ENCODE measurements around the gene DEFB124. TPM values are rescaled to one million over a fixed set of nuclear protein-coding genes. Genes with fewer than 3 reads are reported as not detected.

Gene DEFB124
- not detected in 3 replicates for polyA plus RNA-seq
- polyA plus RNA-seq (2011; ENCODE audit: low read depth), result not detected
- not detected in 2 replicates for polyA plus RNA-seq (2011; cell fraction: cytosol; rRNA removed)
- not detected in 2 replicates for polyA plus RNA-seq (2011; cell fraction: nucleus; rRNA removed)
- polyA plus RNA-seq (2012; ENCODE audit: low replicate concordance), result not detected in 2 replicates
- not detected in 3 replicates for polyA minus RNA-seq
- not detected for polyA minus RNA-seq (2011; cell fraction: cytosol; rRNA and poly(A)+ RNA removed)
- not detected in 2 replicates for polyA minus RNA-seq (2011; cell fraction: nucleus; rRNA and poly(A)+ RNA removed)

- Histone ChIP-seq H4K20me1 (ENCODE audit: control insufficient read depth, extremely low read depth, insufficient read depth, low read length) (no peaks in the 10 kb centered on the region), H3K27me3 (ENCODE audit: control insufficient read depth, extremely low read depth, insufficient read depth, low read length) (peaks cover 19% of the 10 kb centered on the region), H3K9me1 (ENCODE audit: control insufficient read depth, extremely low read depth, insufficient read depth, low read length) (no peaks in the 10 kb centered on the region), H3K4me2 (ENCODE audit: control insufficient read depth, extremely low read depth, insufficient read depth, low read depth, low read length) (no peak within 1 kb of the TSS), H3K79me2 (ENCODE audit: control insufficient read depth, insufficient read depth, low read length) (no peaks in the 10 kb centered on the region), H3K9me3 (ENCODE audit: control insufficient read depth, low read depth, low read length) (no peaks in the 10 kb centered on the region), H3K4me3 (ENCODE audit: control insufficient read depth in 2 of 3, extremely low read depth in 1 of 3, insufficient read depth in 2 of 3, low read depth in 1 of 3, low read length in 3 of 3) (no peak within 1 kb of the TSS), H3K9ac (ENCODE audit: control insufficient read depth, extremely low read depth, insufficient read depth, low read length) (no peak within 1 kb of the TSS), H3K27ac (ENCODE audit: control insufficient read depth, insufficient read depth, low read length) (no peak within 1 kb of the TSS), H3K36me3 (ENCODE audit: control insufficient read depth in 2 of 2, extremely low read depth in 1 of 2, insufficient read depth in 2 of 2, low read length in 2 of 2) (no peaks in the 10 kb centered on the region), H2AFZ (ENCODE audit: control insufficient read depth, low read length) (no peak within 1 kb of the TSS), H3K4me1 (ENCODE audit: control insufficient read depth, extremely low read depth, insufficient read depth, low read length) (no peaks in the 10 kb centered on the region)
- DNase-seq (ENCODE audit: low read depth, low spot score) (no peak), FAIRE-seq (no peak)
- dilution Hi-C loops (cut with MboI; ENCODE audit: extremely low pct_ligation_motif_present, low sequenced_read_pairs), result no loop called here
- TF ChIP-seq CTCF (optimal IDR thresholded peaks at IDR 0.05 in 1 of 3, IDR thresholded peaks at IDR 0.05 in 1 of 3, conservative IDR thresholded peaks at IDR 0.05 in 1 of 3; ENCODE audit: extremely low read depth in 1 of 3, insufficient read depth in 2 of 3, low read length in 3 of 3), result no peak
- no peak for TF ChIP-seq EZH2 (IDR thresholded peaks at IDR 0.05; ENCODE audit: low read length)
These were observed at the start of gene DEFB124, which contains the start of gene REM1 for GRCh38 chr20:31474758-31475427. Gene DEFB124, minus strand, starts transcription at chr20:31475127. Its CDS starts 2,114 bp downstream, at chr20:31473013. Gene REM1, plus strand, starts transcription at chr20:31475288. Its CDS starts 1,158 bp downstream, at chr20:31476446.

- Histone ChIP-seq H4K20me1 (ENCODE audit: control insufficient read depth, extremely low read depth, insufficient read depth, low read length) (peaks cover 17% of the 10 kb centered on the region), H3K4me3 (ENCODE audit: control insufficient read depth in 2 of 3, extremely low read depth in 1 of 3, insufficient read depth in 2 of 3, low read depth in 1 of 3, low read length in 3 of 3) (no peak overlapping the region), H3K27ac (ENCODE audit: control insufficient read depth, insufficient read depth, low read length) (no peak overlapping the region), H3K9me1 (ENCODE audit: control insufficient read depth, extremely low read depth, insufficient read depth, low read length) (no peaks in the 10 kb centered on the region), H3K79me2 (ENCODE audit: control insufficient read depth, insufficient read depth, low read length) (peaks cover 62% of the 10 kb centered on the region), H3K9ac (ENCODE audit: control insufficient read depth, extremely low read depth, insufficient read depth, low read length) (no peak overlapping the region), H2AFZ (ENCODE audit: control insufficient read depth, low read length) (no peak overlapping the region), H3K4me1 (ENCODE audit: control insufficient read depth, extremely low read depth, insufficient read depth, low read length) (no peaks in the 10 kb centered on the region), H3K27me3 (ENCODE audit: control insufficient read depth, extremely low read depth, insufficient read depth, low read length) (no peaks in the 10 kb centered on the region), H3K9me3 (ENCODE audit: control insufficient read depth, low read depth, low read length) (no peaks in the 10 kb centered on the region), H3K4me2 (ENCODE audit: control insufficient read depth, extremely low read depth, insufficient read depth, low read depth, low read length) (no peak overlapping the region), H3K36me3 (ENCODE audit: control insufficient read depth in 2 of 2, extremely low read depth in 1 of 2, insufficient read depth in 2 of 2, low read length in 2 of 2) (peaks cover 16 to 24% of the 10 kb centered on the region in 2 experiments)
- no peak for TF ChIP-seq EZH2 (IDR thresholded peaks at IDR 0.05; ENCODE audit: low read length)
- TF ChIP-seq CTCF (optimal IDR thresholded peaks at IDR 0.05 in 1 of 3, IDR thresholded peaks at IDR 0.05 in 1 of 3, conservative IDR thresholded peaks at IDR 0.05 in 1 of 3; ENCODE audit: extremely low read depth in 1 of 3, insufficient read depth in 2 of 3, low read length in 3 of 3), result no peak
- dilution Hi-C loops (cut with MboI; ENCODE audit: extremely low pct_ligation_motif_present, low sequenced_read_pairs), result no loop called here
- DNase-seq (ENCODE audit: low read depth, low spot score), result no peak
- FAIRE-seq, result no peak
These were observed 48.7 kb upstream of the DEFB124 start for GRCh38 chr20:31523361-31524283.
